NCI-H2196 (cell line): ENCODE results near the gene KCTD12.

Experiments
- DNase-seq: peaks from one replicate; lab custom pipeline; 2025; ENCODE audit not compliant: unreplicated experiment; lab: John Stamatoyannopoulos, UW

KCTD12 gene

DNA sequence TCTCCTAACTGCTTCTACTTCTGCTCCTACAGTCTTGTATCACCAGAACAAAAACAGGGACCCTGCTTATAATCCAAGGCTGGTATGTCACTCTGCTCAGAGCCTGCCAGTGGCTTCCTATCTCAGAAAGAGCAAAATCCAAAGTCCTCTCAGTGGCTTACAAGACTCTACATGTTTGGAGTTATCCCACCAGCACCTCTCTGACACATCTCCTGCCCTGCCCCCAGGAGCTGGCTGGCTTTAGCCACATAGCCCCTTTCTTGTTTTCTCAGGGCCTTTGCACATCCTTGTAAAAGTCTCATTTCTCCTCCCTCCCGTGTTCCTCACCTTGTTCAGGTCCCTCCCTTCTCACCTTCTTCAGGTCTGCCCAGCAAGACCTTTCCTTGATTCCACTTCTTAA lies 2.2 kb upstream of the KCTD12 start:
- no peak for DNase-seq

GRCh38 chr13:76887076-76887563 lies 915 bp upstream of the KCTD12 start:
- no peak for DNase-seq

DNA sequence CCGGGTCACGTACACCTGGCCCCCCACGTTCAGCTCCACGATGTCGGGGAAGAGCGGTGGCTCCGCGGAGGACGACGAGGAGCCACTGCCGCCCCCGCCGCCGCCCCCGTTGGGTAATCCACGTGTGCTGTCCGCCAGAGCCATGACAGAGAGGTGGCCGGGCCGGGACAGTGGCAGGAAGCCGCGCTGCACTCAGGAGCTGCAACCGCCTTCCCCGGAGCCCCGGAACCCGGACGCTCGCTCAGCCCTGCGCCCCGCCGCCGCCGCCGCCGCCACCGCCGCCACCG lies 257 bp downstream of the KCTD12 start:
- no peak for DNase-seq

GRCh38 chr13:76885203-76886004 lies 801 bp downstream of the KCTD12 start:
- DNase-seq = peak; percentile 20

GRCh38 chr13:76884907-76885202 lies 1.4 kb downstream of the KCTD12 start:
- no peak for DNase-seq

DNA sequence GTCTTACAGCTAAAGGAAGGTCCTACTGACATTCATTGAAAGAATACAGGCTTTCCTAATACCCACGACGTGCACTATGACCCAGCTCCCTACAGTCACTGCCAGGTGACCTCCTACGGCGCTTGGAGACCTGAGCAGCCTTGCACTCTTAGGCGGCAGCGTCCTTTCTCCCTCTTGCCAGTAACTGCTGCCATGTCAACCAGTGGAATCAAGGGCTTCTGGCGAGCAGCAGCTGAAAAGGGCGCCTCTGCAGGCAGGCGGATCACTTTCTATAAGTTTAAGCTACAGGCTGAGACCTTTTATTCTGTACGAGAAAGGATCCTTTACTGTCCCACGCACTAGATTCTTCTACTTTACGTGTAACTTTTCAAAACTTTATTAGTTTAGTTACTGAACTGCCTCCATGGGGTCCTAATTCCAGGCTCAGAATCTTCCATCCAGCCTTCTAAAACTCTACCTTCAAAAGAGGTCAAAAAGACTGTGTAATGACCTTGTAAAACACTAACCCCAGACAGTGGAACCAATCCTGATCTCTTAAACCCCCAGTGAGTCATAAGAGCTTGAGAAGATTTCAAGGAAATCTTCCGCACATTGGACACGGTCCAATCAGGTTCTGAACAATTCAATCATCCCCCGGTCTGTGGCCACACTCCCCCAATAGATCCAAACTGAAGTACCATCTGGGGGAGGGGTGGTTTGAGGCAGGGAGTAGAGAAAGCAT lies 1.9 kb downstream of the KCTD12 start:
- no peak for DNase-seq

- no peak for DNase-seq
Observed at GRCh38 chr13:76883236-76883635, 3.0 kb downstream of the KCTD12 start.

GRCh38 chr13:76882431-76882830 lies 3.8 kb downstream of the KCTD12 start:
- DNase-seq = no peak

DNA sequence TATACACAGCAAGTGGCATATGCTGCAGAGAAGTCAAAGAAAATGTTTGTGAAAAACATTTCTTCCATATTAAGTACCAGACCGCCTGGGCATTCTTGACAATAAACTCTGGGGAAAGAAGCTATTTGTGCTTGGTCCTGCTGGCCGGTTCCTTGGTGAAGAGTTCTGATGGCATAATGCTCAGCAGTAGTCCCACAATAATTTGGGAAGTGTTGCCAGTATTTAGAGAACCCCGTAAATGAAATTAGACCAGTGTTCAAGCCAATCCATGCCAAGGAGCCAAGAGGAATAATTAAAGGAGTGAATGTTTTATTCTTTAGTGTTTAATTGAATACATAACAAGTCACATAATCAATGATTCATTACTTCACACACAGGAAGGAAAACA lies 6.3 kb downstream of the KCTD12 start:
- DNase-seq = no peak

DNA sequence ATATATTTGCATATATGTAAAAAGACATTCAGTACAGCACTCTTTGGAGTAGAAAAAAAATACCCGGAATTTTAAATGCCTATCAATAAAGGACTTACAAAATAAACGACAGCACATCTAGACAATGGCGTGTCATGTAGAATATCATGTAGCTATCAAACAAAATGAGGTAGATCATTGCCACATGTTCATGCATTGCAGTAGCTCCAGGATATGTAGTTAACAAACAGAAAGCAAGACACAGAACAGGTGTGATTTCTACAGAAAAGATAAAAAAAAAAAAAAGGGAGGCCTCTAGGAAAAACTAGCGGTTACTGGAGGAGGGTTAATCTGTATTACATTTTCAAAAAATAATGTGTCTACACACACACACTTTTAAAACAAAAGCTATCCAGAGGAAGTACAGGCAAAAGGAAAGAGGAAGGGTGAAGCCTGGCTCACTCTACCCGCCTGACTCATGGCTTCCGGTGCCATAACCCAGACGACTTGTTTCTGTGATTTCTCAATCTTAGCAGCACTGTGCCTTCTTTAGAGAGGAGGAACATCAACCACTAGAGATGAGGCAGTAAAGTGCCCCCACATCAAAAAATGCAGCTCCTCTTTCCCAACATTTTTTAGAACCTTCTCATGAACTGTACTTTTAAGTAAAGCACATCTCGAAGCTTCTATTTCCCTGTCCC lies 6.9 kb downstream of the KCTD12 start:
- DNase-seq = no peak

GRCh38 chr13:76878043-76878442 lies 8.2 kb downstream of the KCTD12 start:
- no peak for DNase-seq

- DNase-seq = no peak
Observed at GRCh38 chr13:76875271-76875815, 10.9 kb downstream of the KCTD12 start.

- no peak for DNase-seq
Observed at GRCh38 chr13:76874479-76874878, 11.7 kb downstream of the KCTD12 start.

DNA sequence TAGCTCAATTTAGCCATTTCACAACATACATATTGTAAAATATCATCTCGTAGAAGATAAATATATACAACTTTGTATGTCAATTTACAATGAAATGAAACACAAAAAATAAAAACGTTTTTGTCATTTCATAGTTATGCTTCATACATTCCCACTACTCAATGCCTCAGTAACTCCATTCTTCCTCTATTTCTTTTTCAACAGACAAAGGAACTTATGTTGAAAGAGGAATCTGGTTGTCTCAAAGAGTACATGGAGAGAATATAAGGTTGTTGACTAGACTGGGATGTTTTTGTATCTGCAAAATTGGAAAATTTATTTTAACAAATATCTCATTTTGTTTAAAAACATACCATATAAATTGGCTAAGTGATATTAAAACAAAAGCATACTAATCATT lies 12.8 kb downstream of the KCTD12 start:
- DNase-seq = no peak

GRCh38 chr13:76872675-76873074 lies 13.5 kb downstream of the KCTD12 start:
- no peak for DNase-seq

GRCh38 chr13:76871432-76871831 lies 14.8 kb downstream of the KCTD12 start:
- no peak for DNase-seq

GRCh38 chr13:76868371-76868770 lies 17.8 kb downstream of the KCTD12 start:
- DNase-seq = no peak

DNA sequence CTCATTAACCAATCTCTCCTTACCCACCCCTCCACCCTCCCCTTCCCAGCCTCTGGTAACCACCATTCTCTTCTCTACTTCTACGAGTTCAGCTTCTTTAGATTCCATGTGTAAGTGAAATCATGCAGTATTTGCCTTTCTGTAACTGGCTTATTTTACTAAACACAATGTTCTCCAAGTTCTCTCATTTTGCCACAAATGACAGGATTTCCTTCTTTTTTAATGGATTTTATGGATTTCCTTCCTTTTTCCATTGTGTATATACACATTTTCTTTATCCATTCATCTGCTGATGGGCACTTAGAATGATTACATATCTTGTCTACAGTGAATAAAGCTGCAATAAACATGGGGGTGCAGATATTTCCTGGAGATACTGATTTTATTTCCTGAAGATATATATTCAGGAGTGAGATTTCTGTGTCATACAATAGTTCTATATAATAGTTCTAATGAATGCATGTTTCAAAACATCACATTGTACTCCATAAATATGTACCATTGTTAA lies 20.2 kb downstream of the KCTD12 start:
- no peak for DNase-seq

- DNase-seq = no peak
Observed at GRCh38 chr13:76865109-76865508, 21.1 kb downstream of the KCTD12 start.

- DNase-seq = no peak
Observed at GRCh38 chr13:76864259-76864658, 21.9 kb downstream of the KCTD12 start.

- DNase-seq = no peak
Observed at GRCh38 chr13:76863022-76863421, 23.2 kb downstream of the KCTD12 start.

- DNase-seq = no peak
Observed at GRCh38 chr13:76861859-76862258, 24.3 kb downstream of the KCTD12 start.
